22Rv1 (cell line): ENCODE measurements around the gene RPEL1.

Source experiments
- H3K27ac ChIP-seq: fragments of 450-650 bp; 2 replicates; pipeline ENCODE4 v1.5.1; 2017
- CTCF ChIP-seq: fragments of 450-650 bp; IDR thresholded peaks from 2 replicates; pipeline ENCODE4 v1.5.1; 2017; ENCODE audit warnings: mild to moderate bottlenecking
- ZFX ChIP-seq: fragments of 450-650 bp; IDR thresholded peaks from 2 replicates; pipeline ENCODE4 v1.6.1; 2017; ENCODE audit warnings: antibody characterized with exemption, borderline replicate concordance

The RPEL1 gene

GRCh38 chr10:103276896-103277712, 31.4 kb downstream of the RPEL1 start, which contains the start of gene INA:
INA (plus strand) TSS chr10:103277138; CDS start chr10:103277212, 74 bp downstream.
- TF ChIP-seq ZFX (no peak), CTCF (no peak)
- H3K27ac ChIP-seq: no peak within 1 kb of the TSS

GRCh38 chr10:103277713-103278536, 32.2 kb downstream of the RPEL1 start:
- TF ChIP-seq ZFX (no peak), CTCF (no peak)
- H3K27ac ChIP-seq: no peak overlapping the region

- TF ChIP-seq ZFX (no peak), CTCF (no peak)
These were observed 32.8 kb downstream of the RPEL1 start for GRCh38 chr10:103278537-103278823.

GRCh38 chr10:103278862-103279298, 33.2 kb downstream of the RPEL1 start:
- no peak overlapping the region for H3K27ac ChIP-seq
- TF ChIP-seq ZFX (no peak), CTCF (no peak)

More at GRCh38 chr10:103278537-103278823, 32.8 kb downstream of the RPEL1 start:
- no peak overlapping the region for H3K27ac ChIP-seq

- TF ChIP-seq ZFX: no peak
- TF ChIP-seq CTCF: no peak
- H3K27ac ChIP-seq: no peak overlapping the region
These were observed 34.3 kb downstream of the RPEL1 start for GRCh38 chr10:103280031-103280430.

- no peak overlapping the region; the same call in 1 of the 2 replicates for H3K27ac ChIP-seq
- no peak for TF ChIP-seq ZFX
- TF ChIP-seq CTCF: no peak
These were observed 34.8 kb downstream of the RPEL1 start for GRCh38 chr10:103280506-103280905.

- TF ChIP-seq ZFX (no peak), CTCF (no peak)
These were observed 36.1 kb downstream of the RPEL1 start for GRCh38 chr10:103281753-103282152.

More at GRCh38 chr10:103281753-103282152, 36.1 kb downstream of the RPEL1 start:
- peak overlapping the region; percentile 43 for H3K27ac ChIP-seq
